Stomach (tissue), 9 donors: ENCODE measurements around the gene SENP8. TPM values are rescaled to one million over a fixed set of nuclear protein-coding genes. Genes with fewer than 3 reads are reported as not detected.

Experiments
- DNase-seq, 2 donors: peaks; one replicate each; pipeline versions ENCODE4 v3.0.0 to v3.0.0-alpha.2; 2013 to 2019
- H3K27ac ChIP-seq, 5 donors: fragments of 200-600 bp in 4 of 5; sonication (generic) in 4 of 5; one replicate each; pipeline ENCODE4 v1.5.1; 2013 to 2019; ENCODE audit warnings: mild to moderate bottlenecking in 1 of 5, moderate library complexity in 1 of 5
- H3K27me3 ChIP-seq, 3 donors: fragments of 200-600 bp; sonication (generic); one replicate each; pipeline ENCODE4 v1.5.1; 2017 to 2019; ENCODE audit warnings: mixed run types in 1 of 3
- H3K36me3 ChIP-seq, 4 donors: fragments of 200-600 bp; sonication (generic); 1 replicate in 3 of 4; 2 replicates in 1 of 4; pipeline ENCODE4 v1.5.1; 2016 to 2019
- H3K4me1 ChIP-seq, 4 donors: fragments of 200-600 bp; sonication (generic); one replicate each; pipeline ENCODE4 v1.5.1; 2016 to 2019
- H3K4me3 ChIP-seq, 4 donors: fragments of 200-600 bp; sonication (generic) in 3 of 4; one replicate each; pipeline ENCODE4 v1.5.1; 2016 to 2019; ENCODE audit warnings: mild to moderate bottlenecking in 1 of 4
- H3K9me3 ChIP-seq, 4 donors: fragments of 200-600 bp; sonication (generic); one replicate each; pipeline ENCODE4 v1.5.1; 2016 to 2019
- EP300 ChIP-seq: sonication (generic); formaldehyde crosslinking; IDR thresholded peaks from one replicate; pipeline ENCODE4 v1.6.1; 2017; ENCODE audit warnings: antibody characterized with exemption
- POLR2A ChIP-seq, 4 donors: fragments of 450-650 bp; IDR thresholded peaks; one replicate each; pipeline ENCODE4 v1.6.1; 2016; ENCODE audit warnings: antibody characterized with exemption in 4 of 4, control low read depth in 2 of 4, mild to moderate bottlenecking in 1 of 4, moderate library complexity in 1 of 4
- POLR2AphosphoS5 ChIP-seq, 3 donors: sonication (generic); formaldehyde crosslinking; IDR thresholded peaks; one replicate each; pipeline ENCODE4 v1.6.1; 2016; ENCODE audit warnings: antibody characterized with exemption in 3 of 3
- WGBS, 5 donors: extraction: QIAGEN DNeasy Blood & Tissue Kit in 3 of 5; methylation state at CpG; one replicate each; pipeline versions ENCODE4 v1.1.5 to v1.1.7; 2013 to 2018; 5-methylcytosine and 5-hydroxymethylcytosine counted together
- intact Hi-C: fragments of 100-400 bp; cut with DNase I; formaldehyde crosslinking; loops from one replicate; pipeline ENCODE4 v1.15.1; 2023; ENCODE audit warnings: low total_unique reads
- polyA plus RNA-seq, 3 donors: library from polyadenylated mRNA; stranded (reverse); fragments of 200-250 nt; gene quantifications; one replicate each; pipeline ENCODE4 v1.2.3, GENCODE V29; 2013
- total RNA-seq, 5 donors: library from RNA; depleted of rRNA; stranded (reverse); fragments of >200 nt; gene quantifications; one replicate each; pipeline versions ENCODE4 v1.1.0 to v1.2.3, GENCODE V29; 2014 to 2016
- TF ChIP-seq, protein P1 (sequence below), 7 experiments: fragments of 450-650 bp in 4 of 7; fragments of 200-600 bp in 3 of 7; sonication (generic) in 3 of 7; IDR thresholded peaks; one replicate each; pipeline ENCODE4 v1.5.1; 2016 to 2019; ENCODE audit warnings: antibody characterized with exemption in 7 of 7, control low read depth in 2 of 7, mild to moderate bottlenecking in 1 of 7
- donor health status: healthy with polysubstance abuse.
- donor health status: Bipolar disorder and iron deficiency.
- donor health status: healthy.

Gene SENP8
- total and polyA plus RNA-seq, 8 donors: 0.45 to 3.8 (median 2.2) TPM; not detected in 1

DNA sequence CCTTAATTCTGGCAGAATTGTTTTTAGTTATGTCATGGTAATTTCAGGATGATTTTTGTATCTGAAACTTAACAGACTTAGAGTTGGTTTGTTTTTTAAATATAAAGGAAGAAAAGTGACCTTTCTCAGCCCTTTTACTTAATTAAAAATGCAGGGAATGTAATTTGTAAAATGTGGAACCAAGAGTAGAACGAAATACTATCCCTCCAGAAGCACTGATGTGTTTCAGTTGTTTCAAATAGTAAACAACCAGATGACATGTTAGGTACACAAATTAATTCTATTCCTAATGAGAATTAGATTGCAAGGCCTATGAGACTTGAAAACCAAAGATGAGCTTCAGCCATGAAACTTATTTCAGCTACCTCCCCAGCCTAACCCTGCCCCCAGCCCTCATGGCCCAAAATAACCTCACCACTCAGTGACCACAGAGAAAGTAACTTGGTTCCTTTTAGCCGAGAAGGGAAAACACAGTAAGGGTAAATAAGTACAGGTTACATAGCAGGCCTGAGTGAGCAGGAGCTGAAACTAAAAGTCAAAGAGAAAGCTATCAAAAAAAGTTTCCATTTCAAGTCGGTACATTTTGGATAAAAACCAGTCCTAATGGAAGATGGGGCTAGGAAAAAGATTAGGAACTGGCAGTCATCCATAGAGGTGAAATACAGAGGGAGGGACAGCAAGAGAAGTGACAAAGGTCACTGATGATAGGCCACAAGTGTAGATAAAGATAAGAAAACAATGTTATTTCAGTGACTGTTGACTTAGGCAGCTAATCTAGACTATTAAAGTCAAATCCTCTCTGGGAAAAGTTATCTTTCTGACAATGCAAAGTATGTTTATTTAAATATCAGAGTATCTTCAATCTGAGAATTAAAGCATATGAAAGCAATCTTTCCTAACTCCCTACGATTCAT is 23.2 kb downstream of the SENP8 start:
- peak overlapping the region in 1 of 5 donors; percentile 2 for H3K27ac ChIP-seq
- intact Hi-C loops: no loop called here
- no peak for TF ChIP-seq POLR2A (IDR thresholded peaks at IDR 0.05)
- TF ChIP-seq, protein P1, sequence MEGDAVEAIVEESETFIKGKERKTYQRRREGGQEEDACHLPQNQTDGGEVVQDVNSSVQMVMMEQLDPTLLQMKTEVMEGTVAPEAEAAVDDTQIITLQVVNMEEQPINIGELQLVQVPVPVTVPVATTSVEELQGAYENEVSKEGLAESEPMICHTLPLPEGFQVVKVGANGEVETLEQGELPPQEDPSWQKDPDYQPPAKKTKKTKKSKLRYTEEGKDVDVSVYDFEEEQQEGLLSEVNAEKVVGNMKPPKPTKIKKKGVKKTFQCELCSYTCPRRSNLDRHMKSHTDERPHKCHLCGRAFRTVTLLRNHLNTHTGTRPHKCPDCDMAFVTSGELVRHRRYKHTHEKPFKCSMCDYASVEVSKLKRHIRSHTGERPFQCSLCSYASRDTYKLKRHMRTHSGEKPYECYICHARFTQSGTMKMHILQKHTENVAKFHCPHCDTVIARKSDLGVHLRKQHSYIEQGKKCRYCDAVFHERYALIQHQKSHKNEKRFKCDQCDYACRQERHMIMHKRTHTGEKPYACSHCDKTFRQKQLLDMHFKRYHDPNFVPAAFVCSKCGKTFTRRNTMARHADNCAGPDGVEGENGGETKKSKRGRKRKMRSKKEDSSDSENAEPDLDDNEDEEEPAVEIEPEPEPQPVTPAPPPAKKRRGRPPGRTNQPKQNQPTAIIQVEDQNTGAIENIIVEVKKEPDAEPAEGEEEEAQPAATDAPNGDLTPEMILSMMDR (IDR thresholded peaks at IDR 0.05): no peak
- no peak for TF ChIP-seq POLR2AphosphoS5 (IDR thresholded peaks at IDR 0.05)
- no peak for TF ChIP-seq EP300
- H3K4me1 ChIP-seq: peaks cover 0 to 20% (median 5%) of the 10 kb centered on the region in 4 donors
- H3K27me3 ChIP-seq: no peaks in the 10 kb centered on the region
- WGBS, 5 donors: 20 to 35% (median 22%) methylated on average over 4 of the region's 4 CpGs
- H3K36me3 ChIP-seq: peaks cover 0 to 10% (median 3%) of the 10 kb centered on the region in 4 donors
- no peaks in the 10 kb centered on the region for H3K9me3 ChIP-seq
- H3K4me3 ChIP-seq: no peak overlapping the region
- peak in 1 of 2 donors; percentile 32 for DNase-seq

DNA sequence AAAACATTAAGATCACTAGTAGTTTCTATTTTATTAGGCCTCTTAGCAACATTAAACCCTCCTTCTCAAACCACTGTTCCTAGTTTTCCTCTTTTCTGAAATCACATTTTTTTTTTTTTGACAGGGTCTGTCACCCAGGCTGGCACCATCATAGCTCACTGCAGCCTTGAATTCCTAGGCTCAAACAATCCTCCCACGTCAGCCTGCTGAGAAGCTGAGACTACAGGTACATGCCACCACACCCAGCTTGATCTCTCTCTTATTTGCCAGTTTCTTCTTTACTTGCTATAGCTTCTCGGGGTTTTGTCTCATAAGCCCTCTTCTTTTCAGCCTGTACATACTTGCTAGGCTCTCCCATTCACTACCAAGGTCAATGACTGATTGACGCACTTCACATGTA is 28.0 kb downstream of the SENP8 start:
- H3K27me3 ChIP-seq: no peaks in the 10 kb centered on the region
- no peak overlapping the region for H3K4me3 ChIP-seq
- intact Hi-C loops: no loop called here
- no peak for DNase-seq
- TF ChIP-seq POLR2AphosphoS5 (IDR thresholded peaks at IDR 0.05) (no peak), EP300 (no peak), POLR2A (IDR thresholded peaks at IDR 0.05) (no peak)
- TF ChIP-seq, protein P1 (IDR thresholded peaks at IDR 0.05): no peak
- no peaks in the 10 kb centered on the region for H3K9me3 ChIP-seq
- WGBS, 5 donors: 63 to 95% (median 92%) methylated on average over 3 of the region's 3 CpGs
- H3K36me3 ChIP-seq: no peaks in the 10 kb centered on the region
- peaks cover 0 to 11% (median 5%) of the 10 kb centered on the region in 4 donors for H3K4me1 ChIP-seq
- H3K27ac ChIP-seq: no peak overlapping the region

DNA sequence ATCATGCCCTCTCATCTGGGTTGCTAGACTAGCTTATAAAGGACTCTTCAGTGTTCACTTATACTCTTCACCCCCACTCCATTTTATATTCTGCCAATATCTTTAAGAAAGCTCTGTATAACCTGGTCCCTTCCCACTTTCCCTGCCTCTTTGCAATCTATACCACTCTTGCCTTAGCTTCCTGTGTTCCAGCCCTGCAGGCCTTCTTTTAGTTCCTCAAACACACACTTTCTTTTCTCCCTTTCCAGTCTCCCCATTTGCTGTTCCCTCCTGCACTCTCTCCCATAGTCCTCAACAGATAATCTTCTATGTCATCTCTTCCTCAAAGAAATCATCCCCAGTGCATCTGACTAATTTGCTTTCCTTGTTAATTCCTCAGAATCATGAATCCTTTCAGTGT is 28.7 kb downstream of the SENP8 start:
- Histone ChIP-seq H3K4me1 (peaks cover 0 to 4% (median 1%) of the 10 kb centered on the region in 4 donors), H3K9me3 (no peaks in the 10 kb centered on the region), H3K27ac (no peak overlapping the region), H3K36me3 (no peaks in the 10 kb centered on the region), H3K4me3 (no peak overlapping the region), H3K27me3 (no peaks in the 10 kb centered on the region)
- TF ChIP-seq EP300 (no peak), POLR2AphosphoS5 (IDR thresholded peaks at IDR 0.05) (no peak)
- intact Hi-C loops: no loop called here
- DNase-seq: no peak

DNA sequence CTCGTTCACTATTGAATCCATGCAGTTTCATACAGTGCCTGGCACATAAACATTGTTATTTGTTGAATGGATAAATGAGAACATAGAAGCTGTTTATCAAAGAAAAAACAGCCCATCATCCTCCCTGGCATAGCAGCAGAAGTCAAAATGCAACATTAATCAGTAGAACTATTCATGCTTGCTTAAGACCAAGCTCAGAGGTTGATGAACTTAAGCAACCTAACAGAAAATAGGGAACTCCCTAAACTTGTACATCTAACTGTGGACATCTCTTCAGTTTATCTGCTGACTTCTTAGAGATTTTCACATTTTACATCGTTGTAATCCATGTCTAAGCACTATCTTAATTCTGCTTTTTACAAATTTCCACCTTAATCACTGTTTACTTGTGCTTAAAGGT is 29.2 kb downstream of the SENP8 start:
- no peak for DNase-seq
- TF ChIP-seq, protein P1 (IDR thresholded peaks at IDR 0.05): no peak
- TF ChIP-seq POLR2AphosphoS5 (IDR thresholded peaks at IDR 0.05) (no peak), POLR2A (IDR thresholded peaks at IDR 0.05) (no peak), EP300 (no peak)
- intact Hi-C loops: no loop called here
- Histone ChIP-seq H3K27me3 (no peaks in the 10 kb centered on the region), H3K36me3 (no peaks in the 10 kb centered on the region), H3K4me3 (no peak overlapping the region), H3K9me3 (no peaks in the 10 kb centered on the region), H3K4me1 (peaks cover 0 to under 1% (median 0%) of the 10 kb centered on the region in 4 donors), H3K27ac (no peak overlapping the region)
- 61 to 71% (median 68%) methylated on average over 2 of the region's 2 CpGs for WGBS, 5 donors
